Measurements from ENCODE around the gene TRIO. TPM values are rescaled to one million over a fixed set of nuclear protein-coding genes. Genes with fewer than 3 reads are reported as not detected.

The TRIO gene
- total and polyA plus RNA-seq, 10 of the 15 experiments (the other 5 are each of a cell fraction or from before 2014, with no cell fraction given), result 5.1 to 96.4 (median 44.6) TPM

GRCh38 chr5:14447958-14448911, 305.1 kb downstream of the TRIO start:
- ATAC-seq (peak; percentile 82), DNase-seq (ENCODE audit: low read depth, low spot score) (peak; percentile 28), FAIRE-seq (no peak)
- Histone ChIP-seq H3K4me1 (ENCODE audit: control insufficient read depth, insufficient read depth, low read length) (peaks cover 25% of the 10 kb centered on the region), H4K20me1 (ENCODE audit: control insufficient read depth, insufficient read depth) (no peaks in the 10 kb centered on the region), H3K36me3 (ENCODE audit: control insufficient read depth in 2 of 2, insufficient read depth in 2 of 2, low read length in 1 of 2) (peaks cover 4 to 9% of the 10 kb centered on the region in 2 experiments), H3K4me2 (ENCODE audit: control insufficient read depth, insufficient read depth) (peak overlapping the region; percentile 21; the same call in 1 of the 2 replicates), H3K4me3 (0 out of 2 replicates have a peak overlapping the region, but pooled peaks have one; percentile 16), H3K27me3 (replicated peaks in 1 of 2; ENCODE audit: control insufficient read depth in 2 of 2, insufficient read depth in 2 of 2, low read length in 1 of 2) (no peaks in the 10 kb centered on the region), H3K9ac (ENCODE audit: control insufficient read depth, insufficient read depth, low read length) (peak overlapping the region; percentile 53), H3K9me3 (replicated peaks; ENCODE audit: control insufficient read depth, insufficient read depth, low read length) (no peaks in the 10 kb centered on the region), H3K79me2 (ENCODE audit: control insufficient read depth, insufficient read depth, low read length) (peaks cover 2% of the 10 kb centered on the region; the same call in 1 of the 2 replicates), H3K27ac (ENCODE audit: control insufficient read depth, insufficient read depth) (peak overlapping the region; percentile 74), H2AFZ (ENCODE audit: control insufficient read depth, low read depth, low read length) (peak overlapping the region; percentile 10; the same call in 1 of the 2 replicates)
- in situ Hi-C loops (cut with MboI) (no loop called here), intact Hi-C loops (cut with micrococcal nuclease; ENCODE audit: unreplicated experiment) (no loop called here)
- ChIA-PET CTCF (no interaction called here), SMC1A (ENCODE audit: uncharacterized antibody, unreplicated experiment) (interaction anchor here (0.8 kb wide), 1 partner anchor 31 kb away, joined by 3 read pairs; no protein-coding TSS in a partner anchor), RAD21 (ENCODE audit: unreplicated experiment) (no interaction called here), POLR2A (no interaction called here)
- no TSS peak for BruUV-seq (replicated peaks)
- 20% methylated on average over 17 of the region's 17 CpGs for WGBS (ENCODE audit: insufficient coverage, insufficient replicate concordance, low lambda C conversion rate, missing lambda C conversion rate)
- TF ChIP-seq TAF1 (IDR thresholded peaks at IDR 0.05; ENCODE audit: borderline replicate concordance, low read depth, low read length) (no peak), NR2C2 (IDR thresholded peaks at IDR 0.05; ENCODE audit: borderline replicate concordance, control insufficient read depth, insufficient read length, low read depth) (no peak), BMI1 (IDR thresholded peaks at IDR 0.05; ENCODE audit: borderline replicate concordance) (no peak), ZNF24 (IDR thresholded peaks at IDR 0.05) (no peak), BCLAF1 (IDR thresholded peaks at IDR 0.05) (no peak), PAX5 (IDR thresholded peaks at IDR 0.05; ENCODE audit: borderline replicate concordance, low read depth, low read length) (peak; percentile 63; the same call in 1 of the 2 replicates), NFIC (IDR thresholded peaks at IDR 0.05; ENCODE audit: low read depth, low read length) (peak; percentile 88), JUND (IDR thresholded peaks at IDR 0.05; ENCODE audit: low read depth, low read length) (no peak), IKZF1 (conservative IDR thresholded peaks at IDR 0.05) (0 out of 2 replicates have a peak, but pooled peaks have one; percentile 16), CREM (IDR thresholded peaks at IDR 0.05; ENCODE audit: low read depth) (peak; percentile 50; the same call in 1 of the 2 replicates), SMC3 (IDR thresholded peaks at IDR 0.05; ENCODE audit: borderline replicate concordance, low read length) (peak; percentile 22; the same call in 1 of the 2 replicates), EED (IDR thresholded peaks at IDR 0.05; ENCODE audit: low read depth) (peak; percentile 79), CREB1 (IDR thresholded peaks at IDR 0.05; ENCODE audit: low read depth) (peak; percentile 68; the same call in 1 of the 2 replicates), CEBPB (IDR thresholded peaks at IDR 0.05; ENCODE audit: borderline replicate concordance in 1 of 2, low read depth in 2 of 2, low read length in 2 of 2) (no peak)
- TF ChIP-seq, protein P1, sequence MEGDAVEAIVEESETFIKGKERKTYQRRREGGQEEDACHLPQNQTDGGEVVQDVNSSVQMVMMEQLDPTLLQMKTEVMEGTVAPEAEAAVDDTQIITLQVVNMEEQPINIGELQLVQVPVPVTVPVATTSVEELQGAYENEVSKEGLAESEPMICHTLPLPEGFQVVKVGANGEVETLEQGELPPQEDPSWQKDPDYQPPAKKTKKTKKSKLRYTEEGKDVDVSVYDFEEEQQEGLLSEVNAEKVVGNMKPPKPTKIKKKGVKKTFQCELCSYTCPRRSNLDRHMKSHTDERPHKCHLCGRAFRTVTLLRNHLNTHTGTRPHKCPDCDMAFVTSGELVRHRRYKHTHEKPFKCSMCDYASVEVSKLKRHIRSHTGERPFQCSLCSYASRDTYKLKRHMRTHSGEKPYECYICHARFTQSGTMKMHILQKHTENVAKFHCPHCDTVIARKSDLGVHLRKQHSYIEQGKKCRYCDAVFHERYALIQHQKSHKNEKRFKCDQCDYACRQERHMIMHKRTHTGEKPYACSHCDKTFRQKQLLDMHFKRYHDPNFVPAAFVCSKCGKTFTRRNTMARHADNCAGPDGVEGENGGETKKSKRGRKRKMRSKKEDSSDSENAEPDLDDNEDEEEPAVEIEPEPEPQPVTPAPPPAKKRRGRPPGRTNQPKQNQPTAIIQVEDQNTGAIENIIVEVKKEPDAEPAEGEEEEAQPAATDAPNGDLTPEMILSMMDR (IDR thresholded peaks at IDR 0.05 in 2 of 3, conservative IDR thresholded peaks at IDR 0.05 in 1 of 3; ENCODE audit: control insufficient read depth in 2 of 3, extremely low read depth in 1 of 3, insufficient read depth in 1 of 3, low read depth in 3 of 3, low read length in 3 of 3), result peak in 1 of 3 experiments; percentile 19; a peak in 1 of 6 replicates
